HPDE6-E6E7 (cell line): Measurements from ENCODE around the gene FAM24B.
"Not testable (repeated sequence)": the region's sequence is repeated elsewhere in the genome, so short reads cannot be mapped to it uniquely, and the experiment has no call there.

Experiments
- DNase-seq: peaks from one replicate; pipeline ENCODE4 v3.0.0; 2011; ENCODE audit warnings: missing footprints; ENCODE audit errors: extremely low spot score

FAM24B gene

DNA sequence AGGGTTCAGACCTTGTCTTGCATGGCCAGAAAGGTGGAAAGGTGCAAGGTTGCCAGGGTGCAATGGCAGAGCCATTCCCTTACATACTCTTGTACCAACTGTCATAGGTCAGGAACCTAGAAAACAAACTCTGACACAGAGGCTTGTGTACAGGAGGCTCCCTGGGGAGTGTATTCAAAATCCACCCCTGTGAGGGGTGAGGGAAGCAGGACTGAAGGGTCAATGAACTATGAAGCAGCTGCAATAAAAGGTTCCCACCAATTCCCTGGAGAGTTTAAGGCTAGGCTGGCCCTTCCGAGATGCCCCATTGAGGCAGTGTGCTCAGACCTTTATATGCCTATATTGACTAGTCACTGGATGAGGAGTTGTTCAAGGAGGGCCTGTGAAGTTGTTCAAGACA is 19.9 kb downstream of the FAM24B start:
- no peak for DNase-seq

- DNase-seq = not testable (repeated sequence)
Measured at GRCh38 chr10:122858042-122858441, 21.3 kb downstream of the FAM24B start.

DNA sequence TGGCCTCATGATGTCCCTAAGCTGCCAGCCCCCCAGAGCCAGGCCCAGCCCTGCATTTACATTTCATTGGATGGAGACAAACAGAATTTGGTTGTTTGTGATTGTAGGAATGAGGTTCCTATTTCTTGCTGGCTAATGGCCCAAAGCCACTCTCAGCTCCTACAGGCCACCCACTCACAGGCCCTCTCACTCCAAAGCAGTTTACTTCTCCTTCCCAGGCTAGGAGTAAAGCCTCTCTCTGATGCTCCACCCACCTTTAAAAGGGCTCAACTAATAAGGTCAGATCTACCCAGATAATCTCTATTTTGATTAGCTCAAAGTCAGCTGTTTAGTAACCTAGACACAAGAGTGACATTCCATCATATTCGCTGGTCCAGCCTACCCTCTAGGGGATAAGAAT is 22.5 kb downstream of the FAM24B start:
- DNase-seq = no peak

GRCh38 chr10:122855745-122856144 is 23.6 kb downstream of the FAM24B start:
- DNase-seq = no peak

GRCh38 chr10:122854648-122855047 is 24.7 kb downstream of the FAM24B start:
- DNase-seq = peak; percentile 49

GRCh38 chr10:122853665-122854313 is 25.6 kb downstream of the FAM24B start:
- DNase-seq = no peak

- no peak for DNase-seq
Measured at GRCh38 chr10:122852261-122852660, 27.1 kb downstream of the FAM24B start.

DNA sequence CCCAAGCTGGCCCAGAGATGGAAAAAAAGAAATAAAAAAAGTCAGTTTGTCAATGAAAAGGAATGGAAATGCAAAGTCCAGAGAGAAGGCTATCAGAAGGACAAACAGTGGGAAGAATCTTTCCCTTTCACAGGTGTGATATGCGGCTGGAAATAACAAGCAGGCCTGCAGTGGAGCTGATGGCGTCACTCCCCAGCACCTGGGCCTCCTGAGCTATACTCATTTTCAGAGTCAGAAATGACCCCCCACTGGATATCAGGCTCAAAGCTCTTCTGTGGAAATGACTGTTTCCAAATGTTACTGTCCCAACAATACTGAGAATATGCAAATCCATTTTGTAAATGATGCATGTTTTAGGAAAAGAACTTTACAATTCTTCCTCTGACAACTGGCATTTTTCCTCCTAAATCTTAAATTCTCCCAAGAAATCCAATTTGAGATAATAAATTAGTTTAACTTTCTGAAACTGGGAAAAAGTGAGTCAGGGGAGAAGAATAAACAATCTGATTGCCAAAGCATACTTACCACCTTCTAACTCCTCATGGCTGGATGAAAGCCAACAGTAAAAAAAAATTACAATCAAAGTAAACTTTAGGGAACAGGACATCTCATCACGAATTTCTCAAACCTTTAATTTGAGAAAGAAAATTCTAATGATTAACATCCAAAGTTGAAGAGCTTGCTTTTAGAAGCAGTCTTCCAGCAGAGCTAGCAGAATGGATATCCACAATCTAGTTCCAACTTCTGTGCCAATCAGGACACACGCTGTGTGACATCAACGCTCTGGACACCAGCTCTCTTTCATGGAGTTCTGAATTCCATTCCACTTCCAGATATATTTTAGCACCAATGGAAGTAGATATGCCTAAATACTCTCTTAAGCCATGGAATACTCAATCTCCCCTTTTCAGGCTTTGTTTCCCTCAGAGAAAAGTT is 28.4 kb downstream of the FAM24B start:
- no peak for DNase-seq

- no peak for DNase-seq
Measured at GRCh38 chr10:122849900-122850605, 29.3 kb downstream of the FAM24B start.

DNA sequence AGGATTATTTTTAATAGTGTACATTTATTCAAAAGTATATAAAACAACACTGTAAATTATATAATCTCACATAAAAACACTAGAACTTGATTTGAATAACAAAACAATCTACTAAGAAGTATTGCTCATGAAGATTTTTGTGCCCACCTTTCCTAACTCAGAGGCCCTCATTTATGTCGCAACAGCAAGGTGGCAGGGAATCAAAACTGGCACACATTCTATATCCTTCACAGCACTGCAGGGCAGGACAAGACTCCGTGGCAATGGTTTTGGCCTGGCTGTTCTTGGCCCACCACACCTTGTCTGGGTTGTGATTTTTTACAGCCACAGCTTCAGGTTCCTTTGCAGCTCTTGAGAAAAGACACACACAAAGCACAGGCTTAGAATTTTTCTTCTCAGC is 30.3 kb downstream of the FAM24B start:
- no peak for DNase-seq

GRCh38 chr10:122847782-122848604 is 31.4 kb downstream of the FAM24B start:
- no peak for DNase-seq

DNA sequence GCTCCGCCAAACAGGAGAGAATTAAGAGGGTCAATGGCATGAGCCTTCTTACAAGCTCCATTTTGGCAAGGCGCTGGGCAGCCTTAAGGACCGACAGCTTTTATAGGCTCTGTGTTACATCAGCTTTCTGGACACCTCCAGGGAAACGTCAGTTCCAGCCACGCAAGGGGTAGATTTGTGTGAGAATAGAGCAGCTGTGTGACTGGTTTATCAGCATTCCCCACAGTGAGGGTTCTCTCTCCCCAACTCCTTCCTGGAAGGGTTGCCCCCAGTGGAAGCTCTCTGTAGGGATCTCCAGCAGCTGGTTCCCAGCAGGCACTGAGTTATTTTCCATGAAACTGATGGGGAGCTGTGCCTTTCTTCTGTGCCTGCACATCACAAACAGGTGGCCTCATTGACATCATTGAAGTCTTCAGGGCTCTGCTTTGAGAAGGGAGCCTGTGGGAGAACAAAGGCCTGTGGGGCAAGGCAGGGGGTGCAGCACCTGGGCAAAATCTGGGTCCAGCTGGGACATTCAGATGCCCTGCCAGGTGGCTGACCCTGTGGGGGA is 33.5 kb downstream of the FAM24B start, which contains the start of gene CUZD1:
TSS of gene CUZD1 (minus strand) at position 75 of the 550 bp plus-strand sequence. CDS start at position 61, 14 bp downstream.
- DNase-seq = no peak

DNA sequence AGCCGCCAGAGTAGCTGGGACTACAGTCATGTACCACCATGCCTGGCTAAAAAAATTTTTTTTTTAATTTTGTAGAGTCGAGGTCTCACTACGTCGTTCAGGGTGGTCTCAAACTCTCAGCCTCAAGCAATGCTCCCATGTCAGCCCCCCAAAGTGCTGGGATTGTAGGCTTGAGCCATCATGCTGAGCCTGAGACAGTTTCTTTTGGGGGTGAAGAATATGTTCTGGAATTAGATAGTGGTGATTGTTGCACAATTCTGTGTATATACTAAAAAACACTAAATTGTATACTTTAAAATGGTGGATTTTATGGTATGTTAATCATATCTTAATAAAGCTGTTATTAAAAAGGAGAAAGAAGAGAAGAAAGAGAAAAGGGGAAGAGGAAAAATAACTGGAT is 35.2 kb downstream of the FAM24B start:
- DNase-seq = no peak

- DNase-seq = no peak
Measured at GRCh38 chr10:122841569-122841968, 37.8 kb downstream of the FAM24B start.

DNA sequence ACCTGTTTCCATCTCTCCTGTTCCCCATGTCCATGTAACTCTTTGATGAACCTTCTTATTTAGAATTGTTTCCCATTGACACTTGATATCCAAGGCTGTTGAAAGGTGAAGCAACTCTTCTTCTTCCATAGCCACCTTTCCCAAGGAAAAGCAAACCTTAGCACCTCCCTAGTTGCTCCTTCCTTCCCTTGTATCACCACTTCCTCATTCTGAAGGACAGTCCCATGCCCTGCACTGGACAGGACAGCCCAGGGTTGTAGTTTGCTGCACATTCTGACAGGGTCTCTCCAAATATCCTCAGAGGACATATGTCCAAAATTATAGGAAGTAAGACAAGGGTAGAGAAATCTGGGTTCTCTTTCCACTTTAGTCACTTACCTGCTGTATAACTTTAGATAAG is 39.9 kb downstream of the FAM24B start:
- no peak for DNase-seq

DNA sequence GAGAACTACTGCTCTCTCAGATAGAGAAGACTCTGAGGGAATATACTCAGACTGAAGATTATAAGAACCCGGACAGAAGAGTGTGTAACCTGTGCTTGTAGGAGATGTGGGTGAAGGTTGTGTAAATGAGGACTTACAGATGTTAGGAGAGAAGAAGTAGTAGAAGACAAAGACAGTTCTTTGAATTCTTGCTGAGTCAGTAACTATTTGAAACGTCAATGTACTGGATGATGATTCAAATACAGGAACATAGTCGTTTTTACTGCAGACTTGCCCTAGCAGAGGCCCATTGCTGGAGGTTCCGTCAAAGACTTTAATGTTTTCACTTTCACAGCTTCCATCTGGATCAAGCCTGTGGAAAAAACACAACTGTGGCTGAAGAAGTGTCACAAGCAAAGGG is 40.5 kb downstream of the FAM24B start:
- no peak for DNase-seq

DNA sequence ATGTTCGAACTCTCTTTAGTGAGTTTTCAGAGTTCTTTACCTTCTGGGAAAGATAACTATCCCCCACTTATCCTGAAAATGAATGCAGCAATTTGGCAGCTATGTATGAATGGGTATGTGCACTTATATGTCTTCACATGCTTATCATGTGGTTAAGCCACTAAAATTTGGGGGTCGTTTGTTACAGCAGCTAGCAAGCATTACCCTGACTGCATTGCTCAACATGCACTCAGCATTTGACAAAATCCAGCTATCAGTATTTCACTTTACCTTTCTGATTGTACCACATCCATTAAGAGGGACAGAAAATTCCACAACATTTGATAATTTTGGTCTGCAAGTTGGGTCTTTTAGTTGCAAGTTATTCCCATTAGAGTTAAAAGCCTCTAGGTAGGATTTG is 43.5 kb downstream of the FAM24B start:
- no peak for DNase-seq

- no peak for DNase-seq
Measured at GRCh38 chr10:122830965-122831353, 48.4 kb downstream of the FAM24B start.

- no peak for DNase-seq
Measured at GRCh38 chr10:122830273-122830964, 49.0 kb downstream of the FAM24B start.

DNA sequence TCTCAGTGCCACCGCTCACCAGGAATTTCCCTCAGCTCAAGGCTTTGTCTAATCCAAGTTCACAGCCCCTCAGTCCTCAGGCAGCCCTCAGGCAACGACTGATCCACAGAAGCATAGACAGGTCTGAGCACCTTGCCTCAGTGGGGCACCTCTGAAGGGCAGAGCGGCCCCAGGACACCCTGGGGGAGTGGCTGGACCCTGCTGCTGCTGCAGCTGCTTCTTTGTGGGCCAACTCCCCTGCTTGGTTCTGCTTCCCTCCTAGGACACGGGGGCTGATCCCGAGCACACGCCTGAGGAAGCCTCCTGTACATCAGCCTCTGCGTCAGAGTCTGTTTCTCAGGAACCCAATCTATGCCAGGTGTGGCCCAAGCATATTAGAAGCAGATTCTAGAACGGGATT is 49.9 kb downstream of the FAM24B start:
- no peak for DNase-seq
